CD4-positive, alpha-beta T cell treated with Interferon alpha-2 for 1 hour (primary cell): ENCODE data around the gene CKLF.
A peak's percentile ranks its signal among the peaks of the same experiment; 100 is the strongest.
"Not testable (repeated sequence)": the region's sequence is repeated elsewhere in the genome, so short reads cannot be mapped to it uniquely, and the experiment has no call there.

Experiments
- DNase-seq, 2 donors: peaks; one replicate each; pipeline ENCODE4 v3.0.0-alpha.2; 2020 to 2022

The CKLF gene

GRCh38 chr16:66601471-66601870, 49.1 kb downstream of the CKLF start:
- no peak for DNase-seq

DNA sequence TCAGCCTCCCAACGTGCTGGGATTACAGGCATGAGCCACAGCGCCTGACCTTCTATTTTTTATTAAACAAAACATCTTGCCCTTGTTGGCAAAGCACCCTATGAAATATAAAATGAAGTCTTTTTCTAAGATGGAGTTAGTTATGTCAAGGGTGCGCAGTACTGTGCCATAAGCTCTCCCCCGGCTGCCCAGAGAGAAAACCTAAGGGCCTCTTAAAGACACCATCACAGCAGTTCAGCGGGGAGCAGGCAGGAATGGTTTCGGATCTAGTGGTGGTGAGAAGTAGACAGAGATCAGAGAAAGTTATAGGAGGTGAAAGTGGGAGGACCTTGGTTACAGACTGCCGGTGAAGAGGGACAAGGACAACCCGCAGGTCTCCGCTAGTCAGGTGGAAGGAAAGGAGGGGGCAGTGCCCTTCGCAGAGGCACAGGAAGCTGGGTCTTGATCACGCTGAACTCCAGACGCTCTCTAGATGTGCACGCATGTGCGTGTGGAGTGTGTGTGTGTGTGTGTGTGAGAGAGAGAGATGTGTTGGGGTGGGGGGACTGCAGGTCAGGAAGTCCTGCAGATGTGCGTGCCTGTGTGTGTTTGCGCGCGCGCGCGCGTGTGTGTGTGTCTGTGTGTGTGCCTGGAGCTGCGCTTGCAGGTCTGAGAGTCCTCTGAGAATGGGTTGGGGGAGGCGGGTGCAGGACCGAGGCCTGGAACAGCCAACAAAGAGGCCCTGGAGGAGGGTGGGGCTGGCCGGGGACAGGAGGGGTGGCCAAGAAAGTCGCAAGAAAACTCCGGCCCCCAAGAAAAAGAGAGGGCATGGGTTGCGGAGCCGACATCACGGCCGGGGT, 51.4 kb downstream of the CKLF start:
- peak; percentile 80 to 87 for DNase-seq

GRCh38 chr16:66604376-66605176, 52.2 kb downstream of the CKLF start, which contains the start of gene CMTM3:
CMTM3 (plus strand) TSS chr16:66604704; CDS start chr16:66604806, 102 bp downstream.
- peak; percentile 70 to 80 for DNase-seq

- DNase-seq, result no peak
These were observed 53.0 kb downstream of the CKLF start for GRCh38 chr16:66605177-66605978.

DNA sequence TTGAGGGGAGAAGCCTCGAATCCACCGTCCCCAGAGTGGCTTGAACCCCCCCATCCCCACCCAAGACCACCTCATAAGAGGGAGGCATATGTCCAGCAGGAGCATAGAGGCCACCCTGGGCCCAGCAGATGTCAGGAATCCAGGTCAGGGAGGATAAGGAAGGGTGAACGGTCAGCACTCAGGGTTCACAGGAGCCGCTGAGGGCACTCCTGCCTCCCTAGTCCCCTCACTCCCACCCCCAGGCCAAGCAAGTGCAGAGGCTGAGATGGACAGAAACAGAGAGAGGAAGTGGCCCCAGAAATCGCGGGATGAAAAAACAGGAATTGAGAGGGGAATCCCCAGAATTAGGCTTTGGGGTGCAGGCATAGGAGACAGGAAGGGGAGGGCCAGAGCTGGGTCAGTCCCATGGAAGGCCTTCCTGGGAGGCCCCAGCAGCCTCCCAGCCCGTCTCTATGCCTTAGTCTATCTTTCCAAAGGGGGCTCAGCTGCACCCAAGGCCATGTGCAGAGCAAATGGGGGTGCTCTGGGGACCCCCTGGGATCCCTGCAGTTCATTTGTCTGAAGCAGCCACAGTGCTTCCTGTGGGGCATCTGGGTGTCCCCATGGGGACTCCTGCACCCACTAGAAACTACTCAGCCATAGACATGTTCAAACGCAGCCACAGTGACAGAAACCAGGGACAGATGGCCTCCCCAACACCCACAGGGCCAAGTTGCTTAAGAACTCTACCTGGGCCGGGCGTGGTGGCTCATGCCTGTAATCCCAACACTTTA, 53.8 kb downstream of the CKLF start:
- peak; percentile 13 to 23 for DNase-seq

DNA sequence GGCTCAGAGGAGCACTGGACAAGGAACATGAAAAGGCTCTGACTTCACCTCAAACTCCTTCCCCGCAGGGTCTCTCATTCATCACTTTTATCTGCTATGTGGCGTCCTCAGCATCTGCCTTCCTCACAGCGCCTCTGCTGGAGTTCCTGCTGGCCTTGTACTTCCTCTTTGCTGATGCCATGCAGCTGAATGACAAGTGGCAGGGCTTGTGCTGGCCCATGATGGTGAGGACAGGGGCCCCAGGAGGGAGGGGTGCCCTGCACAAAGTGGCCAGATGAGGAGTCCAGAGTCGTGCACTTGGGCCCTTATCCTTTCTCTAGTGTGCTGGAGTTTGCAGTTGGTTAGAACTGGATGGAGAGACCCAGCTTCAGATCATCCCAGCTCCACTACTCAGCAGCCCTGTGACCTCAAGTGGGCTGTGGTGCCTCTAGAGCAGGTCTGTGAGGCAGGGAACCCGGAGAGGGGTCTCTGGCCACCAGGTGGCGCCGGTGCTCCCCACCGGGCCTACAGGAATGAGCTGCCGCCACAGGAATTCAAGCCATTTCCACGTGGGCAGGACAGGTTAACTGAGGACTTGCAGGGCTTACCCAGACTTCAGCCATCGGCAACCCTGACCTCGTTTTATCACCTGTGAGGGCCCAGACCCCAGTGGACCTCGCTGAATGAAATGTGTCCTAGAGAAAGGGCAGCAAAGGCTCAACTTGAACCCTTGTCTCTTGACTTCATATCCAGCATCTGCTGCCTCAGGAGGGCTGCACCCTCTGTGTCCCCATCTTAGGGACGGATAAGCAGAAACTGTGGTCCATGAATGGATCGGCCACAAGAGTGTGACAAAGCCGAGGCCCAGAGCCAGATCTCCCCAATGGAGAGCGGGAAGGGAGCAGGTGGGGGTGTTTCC, 56.1 kb downstream of the CKLF start:
- DNase-seq, result peak; percentile 72 to 85

GRCh38 chr16:66609139-66609510, 56.7 kb downstream of the CKLF start:
- DNase-seq, result no peak

- DNase-seq, result no peak
These were observed 57.9 kb downstream of the CKLF start for GRCh38 chr16:66610111-66610820.

GRCh38 chr16:66611911-66612310, 59.5 kb downstream of the CKLF start:
- DNase-seq, result not testable (repeated sequence)

DNA sequence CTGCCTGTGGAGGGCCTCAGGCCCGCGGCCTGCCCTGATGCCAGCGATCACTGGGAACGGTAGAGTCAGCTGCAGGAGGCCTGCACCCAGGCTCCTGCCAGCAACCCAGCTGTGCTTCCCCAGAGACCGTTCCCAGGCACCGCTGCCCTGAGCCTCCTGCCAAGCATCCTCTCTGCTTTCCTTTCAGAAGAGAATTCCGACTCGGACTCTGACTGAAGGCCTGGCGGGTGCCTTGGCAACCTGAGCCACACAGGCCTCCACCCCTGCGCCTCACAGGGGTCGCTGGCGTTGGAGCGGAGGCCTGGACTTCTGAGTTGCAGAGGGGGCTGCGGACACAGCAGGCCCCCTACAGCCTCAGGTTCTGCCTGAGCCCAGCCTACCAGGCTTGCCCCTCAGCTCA, 60.0 kb downstream of the CKLF start:
- DNase-seq, result no peak

DNA sequence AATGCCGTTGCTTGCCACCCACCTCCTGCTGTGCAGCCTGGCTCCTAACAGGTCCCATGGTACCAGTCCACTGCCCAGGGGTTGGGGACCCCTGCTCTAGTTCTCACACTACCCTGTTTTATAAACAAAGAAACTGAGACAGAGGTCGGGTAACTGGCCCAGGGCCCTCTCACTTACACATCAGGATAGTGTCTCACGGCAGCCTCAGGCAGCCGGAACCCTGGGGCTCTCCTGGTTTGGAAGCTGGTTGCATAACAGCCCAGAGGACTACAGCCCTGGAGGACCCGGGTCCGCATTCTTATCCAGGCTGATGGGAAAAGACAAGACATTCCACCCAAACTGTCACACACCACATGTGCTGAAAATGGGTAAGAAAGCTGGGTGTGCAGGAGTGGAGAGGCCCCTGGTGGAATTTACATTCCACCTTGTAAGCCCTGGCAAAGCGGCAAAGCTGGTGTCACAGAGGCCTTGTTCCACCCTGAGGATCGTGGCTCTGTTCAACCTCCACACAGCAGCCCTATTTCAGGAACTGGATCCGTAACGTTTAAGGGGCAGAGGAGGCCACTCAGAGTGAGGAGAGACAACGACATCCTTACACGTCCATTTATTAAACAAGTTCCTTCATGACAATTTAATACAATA, 61.9 kb downstream of the CKLF start:
- no peak for DNase-seq
